GM23248 (cell line): ENCODE data around the gene ADARB1.

ENCODE experiments used
- EZH2 ChIP-seq: fragments of 200-600 bp; sonication (generic); IDR thresholded peaks from 2 replicates; pipeline ENCODE4 v1.6.1; 2018; ENCODE audit warnings: antibody characterized with exemption, mild to moderate bottlenecking; ENCODE audit not compliant: insufficient read depth, poor library complexity, severe bottlenecking
- EZH2phosphoT487 ChIP-seq: fragments of 200-600 bp; sonication (generic); IDR thresholded peaks from 2 replicates; pipeline ENCODE4 v1.6.1; 2018; ENCODE audit warnings: antibody characterized with exemption, moderate library complexity, mild to moderate bottlenecking, low read depth; ENCODE audit not compliant: insufficient read depth

- no peak for TF ChIP-seq EZH2
- no peak for TF ChIP-seq EZH2phosphoT487
Measured at GRCh38 chr21:45118099-45118498, 43.7 kb downstream of the ADARB1 start.
